GM13977 (cell line): ENCODE results near the gene GALNT9.
"Not testable (repeated sequence)": the region's sequence is repeated elsewhere in the genome, so short reads cannot be mapped to it uniquely, and the experiment has no call there.

Source experiments
- DNase-seq: peaks from one replicate; pipeline ENCODE4 v3.0.0; 2012; ENCODE audit warnings: low spot score
- CTCF ChIP-seq: IDR thresholded peaks from 2 replicates; pipeline ENCODE4 v1.5.1; 2012; ENCODE audit warnings: mild to moderate bottlenecking, control low read depth; ENCODE audit not compliant: insufficient read depth; ENCODE audit errors: extremely low read depth, missing control alignments
- in situ Hi-C: fragments of 300-500 bp; cut with MboI; formaldehyde crosslinking; loops from one replicate; pipeline ENCODE4 v1.12.0; 2022; ENCODE audit warnings: low sequenced_read_pairs, low pct_unique_long_range_greater_than_20kb, mixed read lengths, inconsistent platforms; ENCODE audit not compliant: unreplicated experiment

The GALNT9 gene

GRCh38 chr12:132267873-132268272, 61.5 kb downstream of the GALNT9 start:
- DNase-seq: no peak
- in situ Hi-C loops: no loop called here
- no peak for TF ChIP-seq CTCF

- no peak for TF ChIP-seq CTCF
- in situ Hi-C loops: no loop called here
- DNase-seq: no peak
Observed at GRCh38 chr12:132266802-132267201, 62.6 kb downstream of the GALNT9 start.

GRCh38 chr12:132266370-132266769, 63.0 kb downstream of the GALNT9 start:
- DNase-seq: no peak
- TF ChIP-seq CTCF: no peak
- in situ Hi-C loops: no loop called here

DNA sequence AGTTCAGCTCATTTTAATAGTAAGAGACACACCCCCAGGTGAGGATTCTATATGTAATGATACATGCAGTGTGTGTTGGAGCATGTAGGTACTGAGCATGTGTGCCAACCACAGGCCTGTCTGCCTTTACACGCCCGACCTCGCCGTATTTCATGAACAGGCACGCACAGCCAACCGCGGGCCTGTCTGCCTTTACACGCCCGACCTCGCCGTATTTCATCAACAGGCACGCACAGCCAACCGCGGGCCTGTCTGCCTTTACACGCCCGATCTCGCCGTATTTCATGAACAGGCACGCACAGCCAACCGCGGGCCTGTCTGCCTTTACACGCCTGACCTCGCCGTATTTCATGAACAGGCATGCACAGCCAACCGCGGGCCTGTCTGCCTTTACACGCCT, 63.6 kb downstream of the GALNT9 start:
- in situ Hi-C loops, DNase-seq: not testable (repeated sequence)

DNA sequence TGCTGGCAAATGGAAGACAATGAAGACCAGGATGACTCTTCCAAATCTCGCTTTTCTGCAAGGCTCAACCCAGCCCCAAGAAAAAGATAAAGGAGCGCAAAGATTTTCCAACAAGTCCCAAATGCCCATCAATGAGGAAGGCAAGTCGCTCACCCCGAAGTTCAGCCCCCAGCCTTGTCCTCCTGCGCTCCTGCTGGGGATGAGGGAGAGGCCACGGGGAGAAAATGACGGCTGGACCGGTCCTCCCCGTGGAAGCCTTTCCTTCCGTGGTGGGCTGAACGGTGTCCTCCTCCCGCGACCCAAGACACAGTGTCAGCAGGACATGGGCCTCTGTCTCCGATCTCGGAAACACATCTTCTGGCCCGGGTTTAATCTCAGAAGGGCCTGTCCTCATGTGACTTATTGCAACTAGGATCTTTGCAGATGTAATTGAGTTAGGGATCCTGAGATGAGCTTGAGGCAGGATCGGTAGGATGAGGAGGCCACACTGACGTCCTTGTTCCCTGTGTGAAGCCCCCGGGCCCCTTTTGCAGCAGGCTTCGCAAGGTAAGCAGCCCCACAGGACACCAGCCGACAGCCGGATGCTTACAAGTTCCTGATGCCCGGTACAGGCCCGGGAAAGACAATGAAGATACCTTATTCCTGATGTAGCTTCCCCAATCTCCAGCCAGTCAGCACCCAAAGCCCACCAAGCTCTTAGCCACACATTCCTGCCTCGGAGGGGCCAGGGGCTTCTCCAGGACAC, 64.2 kb downstream of the GALNT9 start:
- in situ Hi-C loops: no loop called here
- no peak for DNase-seq
- no peak for TF ChIP-seq CTCF

GRCh38 chr12:132264086-132265010, 65.0 kb downstream of the GALNT9 start:
- in situ Hi-C loops: no loop called here
- DNase-seq: no peak
- no peak for TF ChIP-seq CTCF
